HFF-Myc (cell line): Measurements from ENCODE around the gene TSSC4.

ENCODE experiments used
- DNase-seq: peaks from one replicate; pipeline ENCODE4 v3.0.0-alpha.2; 2011; ENCODE audit warnings: low read depth; ENCODE audit errors: extremely low read depth
- H3K4me3 ChIP-seq: replicated peaks from 2 replicates; pipeline ENCODE4 v1.5.1; 2011; ENCODE audit warnings: low read depth, mild to moderate bottlenecking, control low read depth, low read length
- CTCF ChIP-seq: IDR thresholded peaks from 2 replicates; pipeline ENCODE4 v1.5.1; 2012; ENCODE audit warnings: mild to moderate bottlenecking, low read depth, low read length, control low read depth; ENCODE audit errors: missing control alignments

The TSSC4 gene

DNA sequence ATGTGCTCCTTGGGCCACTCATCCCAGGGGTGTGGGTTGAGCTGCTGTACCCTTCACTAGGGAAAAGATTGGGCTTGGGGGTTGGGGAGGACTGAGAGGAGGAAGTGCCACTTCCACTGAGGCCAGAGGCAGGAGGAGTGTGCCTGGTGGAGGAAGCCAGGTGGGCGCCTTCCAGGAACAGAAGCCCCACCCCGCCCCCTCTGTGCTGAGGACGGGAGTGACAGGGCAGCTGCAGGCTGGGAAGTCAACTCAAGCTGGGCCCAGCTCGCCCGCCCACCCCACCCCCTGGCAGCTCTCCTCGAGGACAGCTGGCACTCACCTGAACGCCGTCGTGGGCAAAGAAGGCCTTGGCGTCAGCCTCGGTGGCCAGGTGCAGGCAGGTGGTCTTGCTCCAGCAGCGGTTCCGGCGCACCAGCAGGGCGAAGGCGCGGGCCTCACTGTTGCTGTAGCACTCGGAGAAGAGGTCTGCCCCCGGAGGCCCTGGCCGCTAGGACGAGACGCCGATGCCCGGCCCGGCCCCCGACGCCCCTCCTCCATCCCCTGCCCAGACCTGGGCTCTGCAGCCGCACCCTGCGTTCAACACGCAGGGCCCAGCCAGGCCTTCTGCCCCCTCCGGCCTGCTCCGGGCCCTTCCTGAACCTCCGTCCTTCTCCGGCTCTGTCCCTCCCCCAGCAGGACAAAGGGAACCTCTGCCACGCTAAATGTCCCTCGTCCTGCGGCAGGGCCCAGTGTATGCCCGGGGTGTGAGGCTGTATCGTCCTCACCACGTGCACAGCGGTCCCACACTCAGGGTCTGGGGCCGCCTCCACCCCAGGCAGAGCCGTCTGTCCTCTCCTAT is 13.4 kb downstream of the TSSC4 start:
- no peak for TF ChIP-seq CTCF
- DNase-seq, result no peak
- no peak overlapping the region for H3K4me3 ChIP-seq

GRCh38 chr11:2414616-2415015 is 14.1 kb downstream of the TSSC4 start:
- DNase-seq, result no peak
- no peak for TF ChIP-seq CTCF

GRCh38 chr11:2415171-2415570 is 14.6 kb downstream of the TSSC4 start:
- no peak overlapping the region for H3K4me3 ChIP-seq
- no peak for TF ChIP-seq CTCF
- no peak for DNase-seq

More at GRCh38 chr11:2414616-2415015, 14.1 kb downstream of the TSSC4 start:
- no peak overlapping the region for H3K4me3 ChIP-seq

DNA sequence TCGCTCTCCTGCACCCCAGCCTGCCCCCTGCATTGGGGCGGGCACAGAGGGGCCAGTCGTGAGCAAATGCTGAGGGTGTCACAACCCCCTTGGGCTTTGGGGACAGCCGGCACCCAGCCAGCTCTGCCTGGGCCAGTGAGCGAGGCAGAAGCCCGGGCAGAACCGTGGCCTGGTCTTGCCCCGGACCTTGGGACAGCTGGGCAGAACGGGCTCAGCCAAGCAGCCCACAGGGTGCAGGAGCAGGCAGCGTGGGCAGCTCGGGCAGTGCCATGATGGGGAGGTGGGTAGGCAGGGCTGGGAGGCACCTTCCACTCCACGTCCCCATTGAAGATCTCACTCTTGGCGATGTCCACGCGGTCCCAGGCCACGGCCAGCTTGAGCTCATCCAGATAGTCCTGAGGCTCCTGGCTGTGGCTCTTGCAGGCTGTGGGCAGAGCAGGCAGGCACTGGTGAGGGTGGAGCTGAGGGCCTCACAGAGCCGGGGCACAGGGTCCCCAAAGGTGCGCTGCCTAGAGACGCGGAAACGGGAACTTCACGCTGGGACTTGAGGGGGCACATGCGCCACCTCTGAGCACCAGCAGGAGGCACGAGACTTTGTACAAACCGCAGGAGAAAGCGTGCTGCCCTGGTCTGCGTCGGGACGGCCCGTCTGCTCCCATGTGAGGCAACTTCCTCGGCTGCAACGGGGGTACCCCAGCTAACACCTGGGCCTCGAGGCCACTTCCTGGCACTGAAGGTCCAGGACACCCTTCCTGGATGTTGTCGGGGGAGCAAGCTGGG is 15.2 kb downstream of the TSSC4 start:
- DNase-seq, result no peak
- no peak overlapping the region for H3K4me3 ChIP-seq
- TF ChIP-seq CTCF, result no peak

- H3K4me3 ChIP-seq, result no peak overlapping the region
- no peak for DNase-seq
- TF ChIP-seq CTCF, result no peak
Observed at GRCh38 chr11:2416765-2417164, 16.2 kb downstream of the TSSC4 start.

DNA sequence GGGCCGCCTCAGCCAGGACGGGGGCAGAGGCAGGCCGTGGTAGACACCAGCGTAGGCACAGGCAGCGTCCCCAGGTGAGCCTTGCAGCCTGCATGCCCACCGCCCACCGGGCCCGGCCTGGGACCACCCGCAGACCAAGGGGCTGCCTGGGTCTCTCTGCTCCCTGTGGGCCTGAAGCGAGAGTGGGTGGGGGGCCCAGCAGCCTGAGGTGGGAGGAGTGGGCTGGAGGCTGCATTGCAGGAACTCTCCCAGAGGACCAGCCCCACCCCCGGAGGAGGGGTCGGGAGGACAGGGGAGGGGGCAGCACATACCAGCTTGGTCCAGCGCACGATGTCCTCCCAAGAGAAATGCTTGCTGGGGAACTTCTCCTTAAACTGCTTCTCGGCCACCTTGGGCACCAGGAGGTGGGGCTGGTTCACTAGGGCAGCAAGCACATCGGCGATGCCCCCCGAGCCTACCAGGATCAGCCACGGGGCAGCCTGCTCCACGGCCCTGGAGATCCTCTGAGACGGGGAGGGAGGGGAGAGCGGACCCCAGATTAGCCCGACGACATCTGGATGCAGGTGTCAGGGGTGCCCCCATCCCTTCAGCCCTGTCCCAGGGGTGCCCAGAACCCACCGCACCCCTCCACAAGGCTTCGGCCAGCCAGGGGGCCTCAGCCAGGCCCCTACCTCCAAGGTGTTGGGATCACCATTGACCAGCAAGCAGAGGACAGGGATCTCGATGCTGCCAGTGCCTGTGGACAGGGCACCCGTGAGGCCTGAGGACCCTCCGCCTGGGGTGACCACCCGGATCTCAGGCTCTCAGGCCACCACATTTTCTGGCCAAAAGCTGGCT is 17.5 kb downstream of the TSSC4 start:
- TF ChIP-seq CTCF, result no peak
- no peak for DNase-seq

More for the DNA sequence above, 17.5 kb downstream of the TSSC4 start:
- no peak overlapping the region for H3K4me3 ChIP-seq
